CD1c-positive myeloid dendritic cell (primary cell): ENCODE data around the gene DAP.

Experiments
- DNase-seq: peaks from one replicate; pipeline ENCODE4 v3.0.0-alpha.2; 2016; ENCODE audit errors: extremely low spot score

DAP gene

DNA sequence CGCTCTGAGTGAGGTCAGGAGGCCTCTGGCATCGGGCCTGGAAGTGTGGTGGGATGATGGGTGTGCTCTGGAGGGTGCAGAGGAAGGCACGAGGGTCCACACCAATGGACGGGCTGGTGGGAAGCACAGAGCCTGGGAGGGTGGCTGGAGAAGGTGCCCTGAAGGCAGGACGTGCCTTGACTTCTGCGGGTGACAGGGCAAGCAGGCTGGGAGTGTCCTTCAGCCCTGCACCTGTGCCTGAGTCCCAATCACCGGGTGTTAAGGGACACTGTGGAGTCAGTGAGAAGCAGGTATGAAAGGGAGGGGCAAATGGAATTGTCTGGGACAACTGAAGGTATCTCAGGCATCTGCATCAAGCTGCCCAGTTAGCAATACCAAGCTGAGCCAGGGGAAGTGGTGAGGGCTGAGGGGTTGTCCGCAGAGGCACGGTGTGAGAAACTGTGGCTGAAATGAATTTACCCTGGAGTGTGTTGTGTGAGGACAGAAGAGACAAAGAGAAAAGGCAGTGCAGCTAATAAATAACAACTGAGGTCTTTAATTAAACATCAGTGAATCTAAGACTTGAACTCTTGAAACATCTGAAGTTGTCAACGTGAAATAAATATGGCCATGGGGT is 50.4 kb downstream of the DAP start:
- DNase-seq: no peak

DNA sequence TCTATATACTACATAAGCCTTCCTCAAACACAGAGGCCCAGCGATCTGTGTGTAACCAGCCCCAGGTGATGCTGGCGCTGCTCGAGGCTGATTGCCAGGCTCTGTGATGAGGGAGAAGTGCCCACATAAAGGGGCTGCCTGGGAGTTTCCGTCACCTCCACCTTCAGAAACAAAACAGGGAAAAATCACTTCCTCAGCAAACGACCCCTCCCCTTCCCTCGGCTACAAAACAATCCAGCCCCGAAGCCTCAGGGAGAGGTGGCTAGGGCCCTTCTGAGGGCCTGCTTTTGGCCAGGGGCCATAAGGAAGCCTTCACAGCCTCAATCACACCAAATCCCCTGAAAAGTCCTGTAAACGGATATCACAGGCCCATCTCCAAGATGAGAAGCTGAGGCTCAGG is 51.1 kb downstream of the DAP start:
- DNase-seq: no peak

DNA sequence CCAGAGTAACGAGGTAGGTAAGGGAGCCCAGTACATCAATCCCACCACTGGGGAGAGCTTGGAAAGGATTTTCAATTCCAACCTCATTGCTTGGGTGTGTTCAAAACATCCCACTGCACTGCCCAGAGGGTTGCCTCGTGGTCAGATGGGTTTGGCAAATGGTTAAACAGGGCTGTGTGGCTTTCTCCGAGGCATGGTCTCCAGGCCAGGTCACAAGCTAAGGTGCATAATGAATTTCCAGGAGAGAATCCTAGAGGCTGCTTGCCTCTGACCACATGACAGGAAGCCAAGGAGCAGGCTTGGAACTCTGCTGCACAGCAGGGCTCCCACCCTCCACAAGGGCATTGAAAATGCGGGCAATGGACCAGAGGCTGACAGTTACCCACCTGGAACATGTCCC is 51.6 kb downstream of the DAP start:
- no peak for DNase-seq

DNA sequence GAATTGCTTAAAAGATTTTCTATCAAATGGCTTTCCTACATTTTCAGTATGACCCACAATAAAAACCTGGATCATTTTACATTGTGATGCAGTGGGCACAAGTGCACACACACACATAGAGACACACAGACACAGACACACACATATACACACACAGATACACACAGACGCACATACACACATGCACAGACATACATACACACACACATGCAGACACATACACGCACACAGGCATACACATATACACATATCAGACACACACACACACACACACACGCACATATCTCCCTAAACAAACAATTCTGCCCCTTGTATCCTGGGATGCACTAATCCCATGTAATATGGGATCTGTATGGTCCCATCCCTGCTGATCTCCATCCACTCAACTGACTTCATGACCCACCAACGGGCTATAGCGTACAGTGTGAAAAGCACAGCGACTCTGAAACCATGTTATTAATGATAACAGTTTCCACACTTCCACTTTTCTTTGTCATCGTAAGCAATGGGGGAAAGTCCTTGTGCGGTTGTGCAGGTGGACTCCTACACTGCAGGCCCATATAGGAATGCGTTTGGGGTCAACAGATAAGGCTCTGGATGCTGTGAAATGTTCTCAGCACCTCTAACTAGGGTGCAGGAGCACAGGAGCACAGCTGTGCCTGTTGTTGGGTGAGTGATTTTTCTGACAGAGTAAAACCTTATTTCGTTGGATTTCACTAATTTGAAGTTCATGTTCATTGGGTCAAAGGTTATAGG is 52.7 kb downstream of the DAP start:
- no peak for DNase-seq

DNA sequence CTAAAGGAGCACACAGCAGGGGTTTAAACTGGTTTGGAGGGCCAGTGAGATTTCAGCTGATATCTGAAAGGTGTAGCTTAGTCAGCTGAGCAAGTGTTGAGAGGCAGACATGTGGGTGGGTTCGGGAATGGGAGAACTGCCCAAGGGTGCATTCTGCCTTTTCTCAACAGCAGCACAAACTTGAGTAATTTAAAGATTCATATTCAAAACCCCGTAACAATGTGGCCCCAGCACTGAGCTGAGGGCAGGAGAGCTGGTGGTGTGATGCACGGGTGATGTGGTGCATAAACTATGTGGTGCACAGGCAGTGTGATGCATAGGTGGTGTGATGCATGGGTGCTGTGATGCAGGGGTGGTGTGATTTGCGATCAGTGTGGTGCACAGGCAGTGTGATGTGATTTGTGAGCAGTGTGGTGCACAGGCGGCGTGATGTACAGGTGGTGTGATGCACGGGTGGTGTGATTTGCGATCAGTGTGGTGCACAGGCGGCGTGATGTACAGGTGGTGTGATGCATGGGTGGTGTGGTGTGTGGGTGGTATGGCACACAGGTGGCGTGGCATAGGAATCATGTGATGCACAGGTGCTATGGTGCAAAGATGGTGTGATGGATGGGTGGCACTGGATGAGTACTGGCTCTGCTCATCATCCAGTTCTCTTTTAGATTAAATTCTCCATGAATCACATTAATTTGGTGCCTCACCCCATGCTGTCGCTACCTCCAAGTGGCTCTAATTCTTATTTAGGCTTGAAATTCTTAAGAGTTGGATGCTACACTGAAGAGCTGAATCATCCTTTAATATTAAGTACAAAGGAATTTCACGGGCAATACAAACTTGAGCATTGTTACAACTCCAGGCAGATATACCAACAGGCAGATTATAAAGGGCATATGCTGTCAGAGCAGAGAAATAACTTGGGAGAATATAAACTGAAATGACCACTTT is 53.6 kb downstream of the DAP start:
- DNase-seq: no peak

DNA sequence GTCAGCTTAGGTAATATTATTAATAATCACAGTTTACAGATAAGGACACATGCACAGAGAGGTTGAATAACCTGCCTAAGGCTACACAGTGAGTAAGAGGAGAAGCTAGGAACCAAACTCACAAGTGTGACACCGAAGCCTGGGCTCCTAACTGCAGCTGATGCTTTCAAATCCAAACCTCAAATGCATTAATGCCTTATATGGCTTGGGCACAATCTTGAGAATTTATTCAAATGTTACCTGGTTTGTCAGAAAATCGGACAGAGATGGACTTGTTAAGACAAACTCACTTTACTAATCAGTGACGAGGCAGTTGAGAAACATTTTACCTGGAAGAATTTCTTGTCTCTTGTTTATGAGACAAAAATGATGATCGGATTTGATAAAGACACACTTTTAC is 54.7 kb downstream of the DAP start:
- no peak for DNase-seq

DNA sequence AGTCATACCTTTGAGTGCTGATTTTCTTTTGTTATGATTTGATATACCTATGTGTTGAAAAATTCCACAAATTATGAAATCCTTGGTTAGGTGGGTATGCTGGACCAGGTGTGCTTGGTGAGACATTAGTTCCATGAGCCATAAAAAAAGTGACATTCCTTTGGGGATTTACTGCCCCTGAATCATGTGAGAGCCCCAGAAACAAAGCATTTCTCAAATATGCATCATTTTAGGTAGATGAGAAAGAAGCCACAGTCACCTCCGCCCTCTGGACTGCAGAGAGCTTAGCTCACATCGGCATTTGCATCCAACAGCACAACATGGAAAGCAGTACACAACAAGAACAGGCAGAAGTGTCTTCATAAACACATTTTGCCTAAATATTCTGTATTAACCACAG is 55.3 kb downstream of the DAP start:
- no peak for DNase-seq

DNA sequence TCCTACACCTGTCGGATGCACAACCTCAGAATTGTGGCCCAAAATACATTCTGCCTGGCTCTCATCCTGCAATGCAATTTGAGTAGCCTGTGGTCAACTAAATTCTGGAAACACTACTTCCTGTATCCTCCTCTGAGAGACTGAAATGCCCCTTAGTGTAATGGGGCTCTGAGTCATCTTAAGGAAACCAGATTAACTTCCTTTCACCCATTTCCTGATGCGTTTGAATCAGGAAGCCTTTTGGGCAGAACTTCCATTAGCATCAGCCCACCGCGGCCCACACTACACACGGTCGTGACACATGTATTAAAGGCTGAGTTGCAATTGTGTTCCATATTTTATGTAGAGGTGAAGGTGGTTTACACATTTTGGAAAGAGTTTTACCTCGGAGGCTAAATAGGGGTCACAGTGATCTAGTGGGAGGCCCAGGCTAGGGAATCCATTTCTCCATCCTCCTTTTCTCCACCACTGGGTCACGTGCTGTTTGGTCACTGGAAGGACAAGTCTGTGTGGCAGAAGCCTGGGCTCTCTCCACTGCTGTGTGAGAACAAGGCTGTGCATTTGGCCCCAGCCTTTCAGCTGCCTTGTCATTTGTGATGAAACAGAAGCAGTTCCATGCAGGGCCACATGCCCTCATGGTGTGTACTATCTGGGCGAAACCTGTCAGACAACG is 55.9 kb downstream of the DAP start:
- peak; percentile 55 for DNase-seq

DNA sequence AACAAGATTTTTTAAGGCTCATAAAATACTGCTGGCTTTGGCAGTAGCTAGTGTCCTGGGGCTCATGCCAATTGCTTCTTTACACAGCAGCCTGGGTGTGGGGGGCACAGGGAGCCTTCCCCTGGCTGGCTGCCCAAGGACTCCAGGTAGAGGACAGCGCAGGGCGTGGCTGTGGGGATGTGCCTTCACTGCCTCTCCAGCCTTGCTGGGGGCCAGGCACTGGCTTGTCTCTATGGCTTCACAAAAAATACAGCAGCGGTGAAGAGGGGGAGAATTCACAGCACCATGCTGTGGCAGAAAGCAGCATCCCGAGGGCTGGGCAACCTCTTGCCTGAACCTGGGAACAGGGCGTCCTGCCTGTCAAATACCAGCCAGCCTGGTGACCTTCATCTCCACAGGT is 57.4 kb downstream of the DAP start:
- no peak for DNase-seq

DNA sequence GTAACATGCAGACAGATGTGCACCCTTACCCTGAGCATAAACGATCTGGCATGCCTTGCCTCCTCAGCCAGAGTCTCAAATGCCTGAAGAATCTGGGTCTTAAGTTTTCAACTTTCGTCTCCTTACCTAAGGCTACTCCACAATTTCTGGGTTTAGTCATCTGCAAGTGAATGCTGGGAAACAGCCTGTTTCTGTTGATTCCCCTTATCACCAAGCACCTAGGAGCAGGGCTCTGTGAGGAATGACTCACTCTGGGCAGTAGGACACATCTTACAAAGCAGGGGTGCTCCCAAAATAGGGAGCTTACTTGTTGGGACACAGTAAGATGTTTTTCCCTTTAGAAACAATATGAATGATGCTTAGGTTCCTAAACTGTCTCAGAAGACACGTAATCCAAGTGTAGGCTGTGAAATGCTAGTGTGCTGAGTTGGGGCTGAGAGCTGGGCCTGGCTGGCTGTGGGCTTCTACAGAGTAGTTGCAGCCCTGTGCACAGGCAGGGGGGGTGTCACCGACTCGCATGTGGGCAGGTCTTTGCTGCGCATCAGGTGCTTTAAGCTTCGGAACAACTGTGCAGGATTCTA is 58.0 kb downstream of the DAP start:
- no peak for DNase-seq

DNA sequence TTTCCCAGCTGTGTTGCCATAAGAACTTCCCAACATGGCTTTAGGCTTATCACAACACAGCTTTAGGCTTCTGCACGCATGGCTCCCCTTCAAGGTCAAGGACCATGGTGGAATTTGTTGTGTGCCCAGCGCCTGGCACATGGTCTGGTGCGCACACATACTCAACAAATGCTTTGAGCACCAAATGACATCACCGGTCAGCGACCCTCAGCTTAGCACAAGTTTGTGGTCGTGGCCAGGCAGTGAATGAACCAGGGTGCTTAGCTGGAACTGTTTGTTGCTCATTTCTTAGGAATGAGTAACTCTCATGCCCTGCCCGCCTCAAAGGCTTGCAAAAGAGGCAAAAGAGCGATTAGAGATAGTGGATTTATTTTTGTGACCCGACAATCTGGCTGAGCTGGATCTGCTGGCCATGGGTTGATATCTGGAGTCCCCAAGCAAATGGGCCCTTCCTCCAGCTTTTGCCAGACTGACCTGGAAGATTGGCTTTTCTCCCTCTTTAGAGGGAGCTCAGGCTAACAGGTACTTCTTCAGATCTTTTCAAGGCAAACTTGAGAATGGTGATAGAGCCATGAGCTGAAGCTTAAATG is 58.9 kb downstream of the DAP start:
- no peak for DNase-seq

DNA sequence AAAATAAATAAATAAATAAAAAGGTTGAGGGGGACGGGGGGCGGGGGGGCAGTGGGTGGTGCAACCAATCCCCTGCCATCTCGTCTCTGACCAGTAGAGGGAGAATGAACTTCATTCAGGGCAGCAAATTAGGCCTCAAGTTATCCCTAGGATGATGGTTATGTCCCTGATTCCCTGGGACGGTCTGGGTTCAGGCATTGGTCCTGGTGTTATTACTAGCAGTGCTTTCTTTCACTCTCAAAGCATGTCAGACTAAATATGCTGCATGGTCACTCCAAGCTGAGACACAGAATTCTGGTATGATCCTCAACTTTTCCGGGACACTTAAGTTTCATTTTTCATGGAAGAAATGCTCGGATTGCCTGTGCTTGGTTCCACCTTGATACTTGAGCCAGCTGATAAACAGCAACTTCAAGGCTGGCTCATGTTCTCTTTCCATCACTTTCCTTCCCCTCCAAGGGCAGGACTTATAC is 59.4 kb downstream of the DAP start:
- peak; percentile 23 for DNase-seq

DNA sequence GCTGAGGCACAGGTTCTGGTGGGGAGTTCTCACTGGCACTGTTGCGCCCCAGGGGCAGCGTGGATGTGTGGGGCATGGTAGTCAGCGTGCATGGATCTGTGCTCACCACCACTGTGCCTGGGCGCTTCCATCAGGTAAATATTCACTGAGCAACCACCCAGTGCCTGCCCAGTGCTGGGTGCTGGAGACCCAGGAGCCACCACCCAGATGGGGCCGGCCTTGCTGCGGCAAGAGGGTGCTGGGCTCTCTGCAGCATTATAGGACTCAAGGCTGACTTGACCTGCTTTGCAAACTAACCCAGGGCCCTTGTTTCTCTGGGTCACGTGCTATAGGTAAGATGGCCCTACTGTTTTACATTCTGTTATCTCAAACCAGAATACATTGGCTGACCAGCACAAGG is 60.5 kb downstream of the DAP start:
- no peak for DNase-seq

DNA sequence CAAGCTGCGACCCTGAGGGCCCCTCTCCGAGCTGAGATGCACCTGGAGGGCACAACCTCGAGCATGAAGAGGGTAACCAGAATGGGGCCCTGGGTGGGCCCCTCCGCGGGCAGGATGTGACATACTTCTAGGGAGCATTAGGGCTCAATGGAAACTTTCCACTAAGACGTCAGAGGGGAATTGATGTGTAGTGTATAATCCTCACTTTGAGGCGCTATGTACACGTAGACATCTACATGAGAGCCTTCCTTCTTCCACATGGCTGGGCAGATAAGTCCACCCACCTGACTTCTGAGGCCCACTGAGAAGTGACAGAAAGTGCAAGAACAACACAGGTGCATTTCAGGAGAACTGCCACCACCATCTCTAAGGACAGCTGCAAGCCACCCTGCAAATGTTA is 61.0 kb downstream of the DAP start:
- DNase-seq: no peak

DNA sequence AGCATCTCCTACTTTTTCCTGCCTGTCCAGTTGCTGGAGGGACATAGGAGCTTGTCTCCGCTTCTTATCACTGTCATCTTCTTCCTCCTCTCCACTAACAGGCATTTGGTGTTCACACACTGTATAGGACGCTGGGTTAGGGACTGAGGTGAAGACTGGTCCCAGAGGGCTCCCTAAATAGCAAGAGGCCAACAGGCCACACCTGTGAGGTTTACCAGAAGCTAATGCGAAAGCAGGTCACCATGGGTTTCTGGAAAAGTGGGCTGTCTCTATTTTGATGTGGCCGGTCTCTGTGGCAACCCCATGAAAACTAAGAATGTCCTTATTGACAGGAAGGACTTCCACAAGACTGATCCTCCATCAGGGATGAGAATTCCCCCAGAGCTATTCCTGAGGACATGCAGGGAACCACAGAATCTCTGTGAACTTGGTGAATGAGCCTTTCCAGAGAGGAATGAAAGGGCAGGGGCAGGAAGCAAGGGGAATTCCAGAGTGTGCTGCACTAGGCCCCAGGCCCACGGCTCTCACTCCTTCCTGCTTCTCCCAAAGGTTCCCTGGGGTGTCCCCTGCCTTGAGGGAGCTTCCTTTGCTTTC is 61.7 kb downstream of the DAP start:
- DNase-seq: no peak

DNA sequence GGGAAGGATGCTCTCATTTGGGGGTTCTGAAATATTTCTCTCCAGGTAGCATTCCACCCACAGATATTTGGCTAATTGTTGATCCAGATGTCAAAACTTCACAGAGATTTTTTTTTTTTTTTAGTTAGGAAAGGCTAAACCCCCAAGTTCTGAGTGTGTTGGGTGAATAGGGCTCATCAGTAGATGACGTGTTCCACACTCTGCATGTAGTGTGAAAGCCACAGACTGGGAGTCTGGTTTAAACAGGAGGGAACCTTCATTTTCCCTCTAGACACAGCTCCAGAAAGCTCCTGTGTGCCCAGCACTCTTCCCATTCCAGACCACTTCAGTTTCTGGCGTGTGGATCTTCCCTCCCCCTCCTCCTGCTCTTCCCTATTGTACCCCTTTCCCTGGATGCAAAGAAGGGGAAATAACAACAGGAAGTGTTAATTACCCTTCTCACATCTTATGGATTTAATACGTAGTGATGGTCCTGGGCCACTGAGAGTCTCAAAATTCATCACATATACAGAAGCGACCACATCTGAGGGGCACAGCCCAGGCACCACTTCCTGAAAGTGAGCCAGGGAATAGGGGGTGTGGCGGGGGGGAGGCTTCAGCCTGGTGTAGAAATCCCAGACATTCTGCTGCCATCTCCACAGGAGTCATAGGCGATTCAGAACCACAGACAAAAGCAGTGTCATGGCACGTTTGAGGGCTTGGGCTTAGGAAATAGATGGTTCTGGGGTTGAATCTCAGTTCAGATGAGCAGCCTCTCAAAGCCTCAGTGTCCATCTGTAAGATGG is 65.1 kb downstream of the DAP start:
- no peak for DNase-seq

DNA sequence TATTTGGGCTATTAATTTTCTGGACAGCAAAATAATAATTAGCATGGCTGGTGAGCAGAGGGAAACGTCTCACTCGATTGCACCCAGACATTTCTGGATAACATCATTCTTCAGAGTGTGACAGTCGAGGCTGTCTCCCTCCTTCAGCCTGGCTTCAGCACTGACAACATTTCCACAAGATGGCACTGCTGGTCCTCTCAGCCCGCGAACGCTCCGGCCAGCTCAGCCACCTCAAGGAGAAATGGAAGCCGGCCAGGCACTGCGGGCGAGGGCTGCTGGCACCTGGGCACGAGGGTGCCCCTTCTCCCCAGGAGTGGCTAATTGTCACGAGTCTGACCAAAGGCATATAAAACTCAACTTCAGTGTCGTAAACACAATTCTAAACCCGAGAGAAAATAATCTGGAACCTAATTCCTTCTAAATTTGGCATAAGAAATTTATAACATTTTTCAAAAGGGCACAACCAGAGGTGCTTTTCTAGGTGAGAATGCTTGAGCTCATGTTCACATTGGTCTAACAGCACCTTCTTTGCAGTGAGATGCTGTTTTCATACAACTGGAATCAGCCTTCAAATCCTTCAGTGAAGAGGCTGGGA is 65.9 kb downstream of the DAP start:
- DNase-seq: peak; percentile 58

DNA sequence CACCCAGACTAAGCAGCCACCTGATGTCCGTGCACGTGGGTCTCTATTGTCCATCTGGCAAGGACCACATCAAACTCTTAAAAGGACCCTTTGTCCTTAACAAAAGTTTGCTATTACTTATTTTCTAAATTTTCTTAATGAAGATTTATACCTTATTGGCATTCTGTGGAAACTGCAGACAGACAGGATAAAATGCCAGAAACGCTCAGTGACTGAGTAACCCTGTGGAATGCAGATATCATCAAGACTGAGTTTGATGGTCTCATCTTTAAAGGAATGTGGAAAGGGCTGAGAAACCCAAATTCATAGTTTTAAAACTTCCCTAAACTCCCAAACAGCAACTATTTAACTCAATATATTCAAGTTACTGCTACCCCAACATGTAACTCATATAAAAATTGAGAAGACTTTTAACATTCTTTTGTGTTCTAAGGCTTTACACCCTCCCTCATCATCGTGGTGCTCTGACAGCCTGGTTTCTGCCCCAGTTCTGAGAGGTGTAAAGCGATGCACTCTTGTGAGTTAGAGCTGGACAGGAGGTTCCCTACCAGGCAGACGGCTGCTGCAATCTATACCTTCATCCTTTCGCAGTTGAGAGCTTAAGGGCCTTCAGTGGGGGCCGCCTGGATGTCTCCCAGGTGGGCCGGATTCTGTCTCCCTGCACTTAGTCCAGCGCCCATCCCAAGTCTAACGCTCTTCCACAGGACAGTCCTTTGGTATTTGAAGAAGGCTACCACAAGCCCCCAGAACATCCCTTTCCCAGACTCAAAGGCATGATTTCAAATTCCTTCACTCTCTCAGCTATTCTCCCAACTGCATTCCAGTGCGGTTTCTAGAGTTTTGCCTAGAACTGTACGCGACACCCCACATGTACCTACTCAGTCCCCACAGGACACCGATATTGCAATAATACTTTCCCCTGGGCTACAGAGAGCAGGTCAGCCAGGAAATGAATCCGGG is 68.9 kb downstream of the DAP start:
- no peak for DNase-seq
